ENCODE results near the gene PLXNC1. TPM values are rescaled to one million over a fixed set of nuclear protein-coding genes. Genes with fewer than 3 reads are reported as not detected.

The PLXNC1 gene
- polyA plus RNA-seq, 1 experiment = 4.8 TPM

DNA sequence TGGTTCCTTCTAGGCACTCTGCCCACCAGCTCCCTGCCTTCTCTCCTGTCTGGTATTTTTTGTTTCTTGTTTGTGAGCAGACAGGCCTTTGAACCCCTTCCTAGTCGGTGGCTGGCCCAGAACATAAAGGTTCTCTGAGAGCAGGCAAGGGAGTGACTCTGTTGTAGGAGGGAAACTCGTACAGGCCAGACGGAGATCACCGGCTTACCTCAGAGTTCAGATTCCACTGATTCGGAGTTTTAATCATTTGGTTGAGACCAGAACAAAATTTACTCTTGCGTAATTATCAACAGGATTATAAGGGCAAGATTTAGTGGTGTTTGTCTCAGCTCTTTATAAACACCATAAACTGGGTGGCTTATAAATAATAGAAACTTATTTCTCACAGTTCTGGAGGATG, 128.3 kb downstream of the PLXNC1 start:
- H3K27me3 ChIP-seq (ENCODE audit: control insufficient read depth, insufficient read depth, low read length) = no peaks in the 10 kb centered on the region
- no peak for DNase-seq (ENCODE audit: low read depth, low spot score)
- H3K9me3 ChIP-seq (ENCODE audit: control insufficient read depth, insufficient read depth, low read length) = no peaks in the 10 kb centered on the region
- ChIA-PET CTCF (interaction anchor here (1.0 kb wide), 1 partner anchor 142 kb away, joined by 6 read pairs; no protein-coding TSS in a partner anchor), POLR2A (no interaction called here)
- no peak overlapping the region for H3K4me3 ChIP-seq (ENCODE audit: low read depth, low read length)
- no peak overlapping the region for H3K27ac ChIP-seq (ENCODE audit: low read depth, low read length)
- TF ChIP-seq, protein P1, sequence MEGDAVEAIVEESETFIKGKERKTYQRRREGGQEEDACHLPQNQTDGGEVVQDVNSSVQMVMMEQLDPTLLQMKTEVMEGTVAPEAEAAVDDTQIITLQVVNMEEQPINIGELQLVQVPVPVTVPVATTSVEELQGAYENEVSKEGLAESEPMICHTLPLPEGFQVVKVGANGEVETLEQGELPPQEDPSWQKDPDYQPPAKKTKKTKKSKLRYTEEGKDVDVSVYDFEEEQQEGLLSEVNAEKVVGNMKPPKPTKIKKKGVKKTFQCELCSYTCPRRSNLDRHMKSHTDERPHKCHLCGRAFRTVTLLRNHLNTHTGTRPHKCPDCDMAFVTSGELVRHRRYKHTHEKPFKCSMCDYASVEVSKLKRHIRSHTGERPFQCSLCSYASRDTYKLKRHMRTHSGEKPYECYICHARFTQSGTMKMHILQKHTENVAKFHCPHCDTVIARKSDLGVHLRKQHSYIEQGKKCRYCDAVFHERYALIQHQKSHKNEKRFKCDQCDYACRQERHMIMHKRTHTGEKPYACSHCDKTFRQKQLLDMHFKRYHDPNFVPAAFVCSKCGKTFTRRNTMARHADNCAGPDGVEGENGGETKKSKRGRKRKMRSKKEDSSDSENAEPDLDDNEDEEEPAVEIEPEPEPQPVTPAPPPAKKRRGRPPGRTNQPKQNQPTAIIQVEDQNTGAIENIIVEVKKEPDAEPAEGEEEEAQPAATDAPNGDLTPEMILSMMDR (IDR thresholded peaks at IDR 0.05; ENCODE audit: low read depth, low read length) = no peak

DNA sequence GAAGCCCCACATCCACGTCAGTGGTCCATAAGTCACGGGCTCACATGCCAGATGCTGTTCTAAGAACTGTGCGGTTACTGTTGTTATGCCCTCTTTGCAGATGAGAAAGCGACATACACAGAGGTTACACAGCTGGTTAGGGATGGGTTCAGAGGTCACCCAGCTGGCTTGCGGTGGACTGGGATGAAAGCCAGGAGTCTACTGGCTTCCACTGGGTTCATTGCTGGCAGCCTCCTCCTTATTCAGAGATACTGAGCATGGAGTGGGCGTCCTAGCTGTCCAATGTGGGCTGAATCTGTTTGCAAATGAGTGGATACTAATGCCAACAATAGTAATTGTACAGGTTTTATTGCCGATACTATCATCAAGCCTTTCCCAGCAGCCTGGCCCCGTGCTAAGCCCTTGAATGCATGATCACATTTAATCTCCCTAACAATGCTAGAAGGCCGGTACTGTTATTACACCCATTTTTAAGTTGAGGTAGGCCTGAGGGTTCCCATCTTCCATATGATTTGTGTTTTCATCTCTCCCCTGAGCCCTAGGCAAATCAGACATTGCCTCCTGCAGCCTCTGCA, 129.1 kb downstream of the PLXNC1 start:
- ChIA-PET POLR2A (no interaction called here), CTCF (no interaction called here)
- Histone ChIP-seq H3K27ac (ENCODE audit: low read depth, low read length) (no peak overlapping the region), H3K4me3 (ENCODE audit: low read depth, low read length) (no peak overlapping the region), H3K27me3 (ENCODE audit: control insufficient read depth, insufficient read depth, low read length) (no peaks in the 10 kb centered on the region), H3K9me3 (ENCODE audit: control insufficient read depth, insufficient read depth, low read length) (no peaks in the 10 kb centered on the region)
- DNase-seq (ENCODE audit: low read depth, low spot score) = no peak
- TF ChIP-seq, protein P1 (IDR thresholded peaks at IDR 0.05; ENCODE audit: low read depth, low read length) = no peak

DNA sequence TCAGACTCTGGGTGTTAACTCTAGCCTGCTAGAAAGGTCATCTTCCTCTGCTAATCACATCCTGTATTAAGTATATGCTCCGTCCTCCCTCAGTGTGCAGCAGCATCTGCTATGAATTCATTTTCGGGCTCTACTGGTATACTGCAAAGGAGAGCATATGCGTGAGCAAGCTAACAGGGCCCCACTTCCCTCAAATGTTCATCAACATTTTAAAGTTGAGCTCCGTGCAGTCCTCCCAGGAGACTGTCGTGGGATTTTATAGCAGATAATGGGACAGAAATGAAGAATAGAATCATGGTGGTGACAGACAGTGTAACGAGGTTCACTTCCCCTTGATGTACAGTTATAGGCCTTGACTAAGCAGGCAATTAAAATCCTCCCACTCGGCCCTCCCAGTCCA, 131.7 kb downstream of the PLXNC1 start:
- no peaks in the 10 kb centered on the region for H3K9me3 ChIP-seq (ENCODE audit: control insufficient read depth, insufficient read depth, low read length)
- no peaks in the 10 kb centered on the region for H3K27me3 ChIP-seq (ENCODE audit: control insufficient read depth, insufficient read depth, low read length)
- H3K4me3 ChIP-seq (ENCODE audit: low read depth, low read length) = no peak overlapping the region
- ChIA-PET POLR2A (no interaction called here), CTCF (no interaction called here)
- no peak for DNase-seq (ENCODE audit: low read depth, low spot score)
- TF ChIP-seq, protein P1 (IDR thresholded peaks at IDR 0.05; ENCODE audit: low read depth, low read length) = no peak
- no peak overlapping the region for H3K27ac ChIP-seq (ENCODE audit: low read depth, low read length)

DNA sequence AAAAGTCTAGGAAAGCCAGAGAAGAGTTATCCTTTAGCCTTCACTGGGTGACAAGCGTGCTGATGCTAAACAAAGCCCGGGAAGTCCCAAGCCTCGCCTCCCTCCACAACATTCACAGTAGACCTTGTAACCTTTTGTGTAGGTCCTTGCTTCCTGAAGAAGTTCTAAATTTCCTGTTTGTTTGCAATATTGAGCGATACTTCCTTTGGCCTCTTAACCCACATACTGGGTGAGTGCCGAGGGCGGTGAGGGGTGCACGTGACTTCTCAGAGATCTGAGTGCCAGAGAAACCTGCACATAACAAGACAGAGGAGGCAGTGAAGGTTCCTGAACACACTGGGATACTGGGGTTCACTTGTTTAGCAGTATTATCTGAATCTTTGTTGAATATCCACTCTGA, 134.3 kb downstream of the PLXNC1 start:
- H3K27me3 ChIP-seq (ENCODE audit: control insufficient read depth, insufficient read depth, low read length) = no peaks in the 10 kb centered on the region
- CTCF ChIA-PET = no interaction called here
- DNase-seq (ENCODE audit: low read depth, low spot score) = no peak
- POLR2A ChIA-PET = no interaction called here
- no peak overlapping the region for H3K4me3 ChIP-seq (ENCODE audit: low read depth, low read length)
- TF ChIP-seq, protein P1 (IDR thresholded peaks at IDR 0.05; ENCODE audit: low read depth, low read length) = no peak
- no peaks in the 10 kb centered on the region for H3K9me3 ChIP-seq (ENCODE audit: control insufficient read depth, insufficient read depth, low read length)
- no peak overlapping the region for H3K27ac ChIP-seq (ENCODE audit: low read depth, low read length)

DNA sequence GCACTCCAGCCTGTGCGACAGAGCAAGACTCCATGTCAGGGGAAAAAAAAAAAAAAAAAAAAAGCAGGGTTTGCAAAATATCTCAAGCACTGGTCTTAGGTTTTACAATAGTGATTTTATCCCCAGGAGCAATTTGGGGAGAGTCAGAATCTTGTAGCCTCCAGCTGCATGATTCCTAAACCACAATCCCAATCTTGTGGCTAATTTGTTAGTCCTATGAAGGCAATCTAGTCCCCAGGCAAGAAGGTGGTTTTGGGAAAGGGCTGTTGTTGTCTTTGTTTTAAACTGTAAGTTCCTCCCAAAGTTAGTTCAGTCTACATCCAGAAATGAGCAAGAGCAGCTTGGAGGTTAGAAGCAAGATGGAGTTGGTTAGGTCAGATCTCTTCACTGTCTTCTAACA, 135.7 kb downstream of the PLXNC1 start:
- Histone ChIP-seq H3K9me3 (ENCODE audit: control insufficient read depth, insufficient read depth, low read length) (no peaks in the 10 kb centered on the region), H3K27ac (ENCODE audit: low read depth, low read length) (no peak overlapping the region), H3K27me3 (ENCODE audit: control insufficient read depth, insufficient read depth, low read length) (no peaks in the 10 kb centered on the region), H3K4me3 (ENCODE audit: low read depth, low read length) (no peak overlapping the region)
- POLR2A ChIA-PET = no interaction called here
- CTCF ChIA-PET = interaction anchor here (0.6 kb wide), 1 partner anchor 47 kb away, joined by 3 read pairs; no protein-coding TSS in a partner anchor
- TF ChIP-seq, protein P1 (IDR thresholded peaks at IDR 0.05; ENCODE audit: low read depth, low read length) = no peak
- DNase-seq (ENCODE audit: low read depth, low spot score) = no peak
